ENCODE measurements around the gene IL16.

DNA sequence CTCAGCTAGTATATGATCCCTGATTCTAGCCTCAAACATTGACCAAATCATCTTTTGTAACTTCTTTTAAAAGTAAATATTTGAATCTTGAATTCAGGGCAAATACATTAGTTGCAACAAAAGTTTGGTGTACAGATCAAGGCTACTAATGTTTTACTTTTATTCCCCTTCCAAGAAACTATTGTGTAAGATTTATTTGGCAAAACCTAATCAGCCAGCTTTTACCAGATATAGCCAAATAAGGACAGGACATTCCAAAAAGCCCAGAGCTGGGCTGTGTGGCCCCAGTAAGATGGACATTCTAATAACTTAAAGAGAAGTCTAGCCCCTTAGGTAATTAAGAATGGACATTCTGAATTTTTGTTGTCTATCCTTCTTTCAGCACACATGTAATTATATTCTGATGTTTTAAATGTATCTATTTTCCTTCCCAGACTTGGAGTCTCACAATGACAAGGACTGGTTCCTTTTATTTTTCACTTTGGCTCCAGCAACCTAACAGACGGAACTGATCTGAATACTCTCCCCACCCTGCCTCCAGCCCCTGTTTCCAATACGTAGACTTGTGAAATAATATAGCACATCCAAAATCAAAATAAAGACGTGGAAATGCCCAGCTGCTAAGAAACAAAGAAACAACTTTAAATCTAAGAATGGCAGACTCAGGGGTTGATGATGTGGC is 79.2 kb downstream of the IL16 start:
- TF ChIP-seq SMC3 (conservative IDR thresholded peaks at IDR 0.05; ENCODE audit: poor library complexity) (no peak), EP300 (conservative IDR thresholded peaks at IDR 0.05; ENCODE audit: poor library complexity, severe bottlenecking) (no peak), EZH2 (IDR thresholded peaks at IDR 0.05; ENCODE audit: borderline replicate concordance, insufficient read depth, low read length, poor library complexity, severe bottlenecking) (no peak), POLR2AphosphoS5 (IDR thresholded peaks at IDR 0.05) (no peak), MXI1 (conservative IDR thresholded peaks at IDR 0.05; ENCODE audit: poor library complexity, severe bottlenecking) (no peak), TAF1 (IDR thresholded peaks at IDR 0.05; ENCODE audit: low read depth) (no peak)
- TF ChIP-seq, protein P1, sequence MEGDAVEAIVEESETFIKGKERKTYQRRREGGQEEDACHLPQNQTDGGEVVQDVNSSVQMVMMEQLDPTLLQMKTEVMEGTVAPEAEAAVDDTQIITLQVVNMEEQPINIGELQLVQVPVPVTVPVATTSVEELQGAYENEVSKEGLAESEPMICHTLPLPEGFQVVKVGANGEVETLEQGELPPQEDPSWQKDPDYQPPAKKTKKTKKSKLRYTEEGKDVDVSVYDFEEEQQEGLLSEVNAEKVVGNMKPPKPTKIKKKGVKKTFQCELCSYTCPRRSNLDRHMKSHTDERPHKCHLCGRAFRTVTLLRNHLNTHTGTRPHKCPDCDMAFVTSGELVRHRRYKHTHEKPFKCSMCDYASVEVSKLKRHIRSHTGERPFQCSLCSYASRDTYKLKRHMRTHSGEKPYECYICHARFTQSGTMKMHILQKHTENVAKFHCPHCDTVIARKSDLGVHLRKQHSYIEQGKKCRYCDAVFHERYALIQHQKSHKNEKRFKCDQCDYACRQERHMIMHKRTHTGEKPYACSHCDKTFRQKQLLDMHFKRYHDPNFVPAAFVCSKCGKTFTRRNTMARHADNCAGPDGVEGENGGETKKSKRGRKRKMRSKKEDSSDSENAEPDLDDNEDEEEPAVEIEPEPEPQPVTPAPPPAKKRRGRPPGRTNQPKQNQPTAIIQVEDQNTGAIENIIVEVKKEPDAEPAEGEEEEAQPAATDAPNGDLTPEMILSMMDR (IDR thresholded peaks at IDR 0.05; ENCODE audit: poor library complexity, severe bottlenecking): no peak
- TF ChIP-seq, protein P2, sequence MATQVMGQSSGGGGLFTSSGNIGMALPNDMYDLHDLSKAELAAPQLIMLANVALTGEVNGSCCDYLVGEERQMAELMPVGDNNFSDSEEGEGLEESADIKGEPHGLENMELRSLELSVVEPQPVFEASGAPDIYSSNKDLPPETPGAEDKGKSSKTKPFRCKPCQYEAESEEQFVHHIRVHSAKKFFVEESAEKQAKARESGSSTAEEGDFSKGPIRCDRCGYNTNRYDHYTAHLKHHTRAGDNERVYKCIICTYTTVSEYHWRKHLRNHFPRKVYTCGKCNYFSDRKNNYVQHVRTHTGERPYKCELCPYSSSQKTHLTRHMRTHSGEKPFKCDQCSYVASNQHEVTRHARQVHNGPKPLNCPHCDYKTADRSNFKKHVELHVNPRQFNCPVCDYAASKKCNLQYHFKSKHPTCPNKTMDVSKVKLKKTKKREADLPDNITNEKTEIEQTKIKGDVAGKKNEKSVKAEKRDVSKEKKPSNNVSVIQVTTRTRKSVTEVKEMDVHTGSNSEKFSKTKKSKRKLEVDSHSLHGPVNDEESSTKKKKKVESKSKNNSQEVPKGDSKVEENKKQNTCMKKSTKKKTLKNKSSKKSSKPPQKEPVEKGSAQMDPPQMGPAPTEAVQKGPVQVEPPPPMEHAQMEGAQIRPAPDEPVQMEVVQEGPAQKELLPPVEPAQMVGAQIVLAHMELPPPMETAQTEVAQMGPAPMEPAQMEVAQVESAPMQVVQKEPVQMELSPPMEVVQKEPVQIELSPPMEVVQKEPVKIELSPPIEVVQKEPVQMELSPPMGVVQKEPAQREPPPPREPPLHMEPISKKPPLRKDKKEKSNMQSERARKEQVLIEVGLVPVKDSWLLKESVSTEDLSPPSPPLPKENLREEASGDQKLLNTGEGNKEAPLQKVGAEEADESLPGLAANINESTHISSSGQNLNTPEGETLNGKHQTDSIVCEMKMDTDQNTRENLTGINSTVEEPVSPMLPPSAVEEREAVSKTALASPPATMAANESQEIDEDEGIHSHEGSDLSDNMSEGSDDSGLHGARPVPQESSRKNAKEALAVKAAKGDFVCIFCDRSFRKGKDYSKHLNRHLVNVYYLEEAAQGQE (IDR thresholded peaks at IDR 0.05; ENCODE audit: borderline replicate concordance): no peak

Data from neural cell (in vitro differentiated cells).